ENCODE measurements around the gene ZNF419. TPM values are rescaled to one million over a fixed set of nuclear protein-coding genes. Genes with fewer than 3 reads are reported as not detected.

ZNF419 gene
- polyA plus RNA-seq, 1 of the 3 experiments (the other 2 are of a cell fraction): 7.8 TPM

DNA sequence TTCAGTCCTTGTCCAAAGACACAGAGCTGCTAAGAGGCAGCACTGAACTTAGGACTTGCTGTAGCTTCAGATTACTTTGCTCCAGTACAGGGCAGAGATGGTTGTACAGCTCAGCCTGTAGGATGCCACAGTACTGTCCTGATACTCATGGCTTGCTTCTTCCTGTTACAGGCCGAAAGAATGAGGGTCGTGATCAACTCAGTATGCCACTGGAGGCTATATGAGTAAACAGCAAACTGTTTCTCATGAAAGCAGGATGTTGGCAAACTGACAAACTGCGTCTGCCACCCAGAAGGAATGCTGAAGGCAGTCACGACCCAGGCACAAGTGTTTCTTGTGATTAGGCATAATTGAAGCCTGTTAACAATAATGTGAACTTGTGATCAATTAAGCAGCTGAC lies 49.6 kb upstream of the ZNF419 start (continued):
- TF ChIP-seq REST (IDR thresholded peaks at IDR 0.05; ENCODE audit: low read depth, low read length): no peak

DNA sequence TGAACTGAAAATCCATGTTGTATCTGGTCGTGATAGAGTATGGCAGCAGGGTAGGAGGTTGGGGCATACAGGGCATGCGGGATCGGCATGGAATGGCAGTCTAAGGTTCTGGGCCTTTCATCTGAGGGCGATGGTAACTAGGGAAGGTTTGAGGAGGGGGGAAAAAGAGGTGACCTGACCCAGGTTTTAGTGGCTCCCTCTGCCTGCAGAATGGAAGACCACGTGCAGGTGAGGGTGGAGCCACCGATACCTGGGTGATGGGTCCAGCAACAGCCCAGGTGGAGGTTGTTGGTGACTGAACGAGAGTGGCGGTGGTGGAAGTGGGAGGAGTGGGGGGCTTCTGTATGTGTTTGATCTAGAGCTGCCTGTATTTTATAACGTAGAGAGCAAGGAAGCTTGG lies 48.6 kb upstream of the ZNF419 start:
- Histone ChIP-seq H3K9me3 (no peaks in the 10 kb centered on the region), H3K27me3 (ENCODE audit: insufficient read depth) (no peaks in the 10 kb centered on the region), H4K20me1 (ENCODE audit: insufficient read depth) (no peaks in the 10 kb centered on the region), H3K9ac (no peak overlapping the region), H3F3A (replicated peaks; ENCODE audit: insufficient read depth) (no peaks in the 10 kb centered on the region), H3K27ac (ENCODE audit: low read depth in 2 of 2, low read length in 1 of 2) (no peak overlapping the region), H3K4me3 (ENCODE audit: low read depth in 2 of 2, low read length in 1 of 2) (no peak overlapping the region), H3K4me1 (ENCODE audit: control insufficient read depth in 1 of 2, insufficient read depth in 2 of 2, low read depth in 1 of 2, low read length in 1 of 2) (peaks cover 7 to 8% of the 10 kb centered on the region in 2 experiments; a peak in 3 of 4 replicates), H2AFZ (ENCODE audit: low read depth) (no peak overlapping the region), H3K4me2 (no peak overlapping the region), H3K9me2 (no peaks in the 10 kb centered on the region), H3K79me2 (ENCODE audit: insufficient read depth) (peaks cover 74% of the 10 kb centered on the region), H3K36me3 (replicated peaks in 1 of 2; ENCODE audit: control insufficient read depth in 1 of 2, insufficient read depth in 2 of 2, low read length in 1 of 2) (peaks cover 3 to 14% of the 10 kb centered on the region in 2 experiments)
- CTCF ChIA-PET: no interaction called here
- POLR2A ChIA-PET: no interaction called here
- 90% methylated on average over 9 of the region's 9 CpGs for WGBS (ENCODE audit: low lambda C conversion rate)
- DNase-seq: no peak
- no peak for TF ChIP-seq SIN3A (IDR thresholded peaks at IDR 0.05; ENCODE audit: borderline replicate concordance, low read depth, low read length)
- TF ChIP-seq USF1 (IDR thresholded peaks at IDR 0.05; ENCODE audit: borderline replicate concordance, low read depth): no peak
- no peak for TF ChIP-seq RAD21 (IDR thresholded peaks at IDR 0.05; ENCODE audit: low read length)
- TF ChIP-seq POLR2AphosphoS5 (IDR thresholded peaks at IDR 0.05; ENCODE audit: low read depth, low read length): no peak
- TF ChIP-seq SMC3 (IDR thresholded peaks at IDR 0.05; ENCODE audit: low read depth, low read length): no peak
- no peak for TF ChIP-seq JUND (IDR thresholded peaks at IDR 0.05)
- TF ChIP-seq TEAD4 (IDR thresholded peaks at IDR 0.05; ENCODE audit: borderline replicate concordance, insufficient read depth): no peak
- TF ChIP-seq REST (IDR thresholded peaks at IDR 0.05; ENCODE audit: low read depth, low read length): no peak
- no peak for TF ChIP-seq PBX3 (IDR thresholded peaks at IDR 0.05)
- TF ChIP-seq, protein P1, sequence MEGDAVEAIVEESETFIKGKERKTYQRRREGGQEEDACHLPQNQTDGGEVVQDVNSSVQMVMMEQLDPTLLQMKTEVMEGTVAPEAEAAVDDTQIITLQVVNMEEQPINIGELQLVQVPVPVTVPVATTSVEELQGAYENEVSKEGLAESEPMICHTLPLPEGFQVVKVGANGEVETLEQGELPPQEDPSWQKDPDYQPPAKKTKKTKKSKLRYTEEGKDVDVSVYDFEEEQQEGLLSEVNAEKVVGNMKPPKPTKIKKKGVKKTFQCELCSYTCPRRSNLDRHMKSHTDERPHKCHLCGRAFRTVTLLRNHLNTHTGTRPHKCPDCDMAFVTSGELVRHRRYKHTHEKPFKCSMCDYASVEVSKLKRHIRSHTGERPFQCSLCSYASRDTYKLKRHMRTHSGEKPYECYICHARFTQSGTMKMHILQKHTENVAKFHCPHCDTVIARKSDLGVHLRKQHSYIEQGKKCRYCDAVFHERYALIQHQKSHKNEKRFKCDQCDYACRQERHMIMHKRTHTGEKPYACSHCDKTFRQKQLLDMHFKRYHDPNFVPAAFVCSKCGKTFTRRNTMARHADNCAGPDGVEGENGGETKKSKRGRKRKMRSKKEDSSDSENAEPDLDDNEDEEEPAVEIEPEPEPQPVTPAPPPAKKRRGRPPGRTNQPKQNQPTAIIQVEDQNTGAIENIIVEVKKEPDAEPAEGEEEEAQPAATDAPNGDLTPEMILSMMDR (IDR thresholded peaks at IDR 0.05): no peak
- no peak for TF ChIP-seq EZH2phosphoT487 (IDR thresholded peaks at IDR 0.05; ENCODE audit: borderline replicate concordance, low read depth)
- no peak for TF ChIP-seq USF2 (IDR thresholded peaks at IDR 0.05; ENCODE audit: borderline replicate concordance, low read depth, low read length)
- TF ChIP-seq RXRA (IDR thresholded peaks at IDR 0.05; ENCODE audit: borderline replicate concordance, low read depth): no peak
- no peak for TF ChIP-seq GATA2 (CRISPR knock-in tag; IDR thresholded peaks at IDR 0.05)
- no peak for TF ChIP-seq ZBTB33 (IDR thresholded peaks at IDR 0.05; ENCODE audit: borderline replicate concordance, low read depth)
- no peak for TF ChIP-seq FOSL2 (IDR thresholded peaks at IDR 0.05; ENCODE audit: borderline replicate concordance, low read depth)

All from SK-N-SH (cell line).